ENCODE measurements around the gene PPP5C. TPM values are rescaled to one million over a fixed set of nuclear protein-coding genes. Genes with fewer than 3 reads are reported as not detected.
A peak's percentile ranks its signal among the peaks of the same experiment; 100 is the strongest.

Gene PPP5C
- total RNA-seq, 4 donors from 2014 or later = 39.9 to 74.7 (median 61.9) TPM

DNA sequence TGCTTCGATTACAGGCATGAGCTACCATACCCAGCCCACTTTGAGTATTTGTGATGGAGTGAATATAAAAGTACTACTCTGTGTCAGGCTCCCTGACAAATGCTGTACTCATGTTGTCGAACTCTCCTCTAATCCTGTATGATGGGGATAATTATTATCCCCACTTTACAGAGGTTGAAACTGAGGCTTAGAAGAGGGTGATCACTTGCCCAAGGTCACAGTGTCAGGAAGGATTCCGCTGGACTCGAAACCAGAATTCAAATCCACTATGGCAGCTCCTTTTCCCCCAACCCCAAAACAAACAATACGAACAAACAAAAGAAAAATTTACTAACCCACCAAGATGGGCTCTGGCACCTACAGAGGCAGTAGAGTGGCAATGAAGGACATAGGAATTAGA, 1.7 kb upstream of the PPP5C start:
- no peak for DNase-seq (ENCODE audit: extremely low spot score)
- Histone ChIP-seq H3K27me3 (no peaks in the 10 kb centered on the region), H3K36me3 (peaks cover 12 to 30% (median 27%) of the 10 kb centered on the region in 4 donors), H3K4me3 (no peak overlapping the region), H3K27ac (replicated peaks in 1 of 4) (peak overlapping the region in 2 of 4 donors; percentile 83 to 86), H3K9me3 (no peaks in the 10 kb centered on the region), H3K4me1 (peaks cover 33 to 40% (median 38%) of the 10 kb centered on the region in 4 donors)
- TF ChIP-seq EP300 (IDR thresholded peaks at IDR 0.05) = no peak
- no peak for TF ChIP-seq POLR2AphosphoS5 (IDR thresholded peaks at IDR 0.05)
- TF ChIP-seq, protein P1, sequence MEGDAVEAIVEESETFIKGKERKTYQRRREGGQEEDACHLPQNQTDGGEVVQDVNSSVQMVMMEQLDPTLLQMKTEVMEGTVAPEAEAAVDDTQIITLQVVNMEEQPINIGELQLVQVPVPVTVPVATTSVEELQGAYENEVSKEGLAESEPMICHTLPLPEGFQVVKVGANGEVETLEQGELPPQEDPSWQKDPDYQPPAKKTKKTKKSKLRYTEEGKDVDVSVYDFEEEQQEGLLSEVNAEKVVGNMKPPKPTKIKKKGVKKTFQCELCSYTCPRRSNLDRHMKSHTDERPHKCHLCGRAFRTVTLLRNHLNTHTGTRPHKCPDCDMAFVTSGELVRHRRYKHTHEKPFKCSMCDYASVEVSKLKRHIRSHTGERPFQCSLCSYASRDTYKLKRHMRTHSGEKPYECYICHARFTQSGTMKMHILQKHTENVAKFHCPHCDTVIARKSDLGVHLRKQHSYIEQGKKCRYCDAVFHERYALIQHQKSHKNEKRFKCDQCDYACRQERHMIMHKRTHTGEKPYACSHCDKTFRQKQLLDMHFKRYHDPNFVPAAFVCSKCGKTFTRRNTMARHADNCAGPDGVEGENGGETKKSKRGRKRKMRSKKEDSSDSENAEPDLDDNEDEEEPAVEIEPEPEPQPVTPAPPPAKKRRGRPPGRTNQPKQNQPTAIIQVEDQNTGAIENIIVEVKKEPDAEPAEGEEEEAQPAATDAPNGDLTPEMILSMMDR (IDR thresholded peaks at IDR 0.05) = no peak
- no peak for TF ChIP-seq POLR2A (IDR thresholded peaks at IDR 0.05; ENCODE audit: low read depth)
- intact Hi-C loops (cut with DNase I) = loop anchor here (10.0 kb wide), 1 partner anchor 60 kb away; no protein-coding TSS in a partner anchor
- whole genome bisulfite sequencing = 89% methylated on average over 5 of the region's 5 CpGs

DNA sequence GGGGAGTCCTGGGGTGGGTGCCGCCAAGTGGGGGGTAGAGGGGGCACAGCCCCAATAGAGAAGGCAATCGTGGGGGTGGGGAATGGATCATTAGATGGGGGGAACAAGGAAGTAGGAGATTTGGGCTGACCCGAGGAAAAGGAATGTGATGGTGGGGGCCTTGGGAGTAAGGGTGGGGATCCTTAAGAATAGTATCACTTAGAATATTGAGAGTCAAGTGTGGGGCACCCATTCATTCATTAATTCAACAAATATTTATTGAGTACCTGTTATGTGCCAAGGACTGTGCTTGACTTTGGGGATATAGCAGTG, 641 bp downstream of the PPP5C start:
- Histone ChIP-seq H3K27ac (replicated peaks in 1 of 4) (peak overlapping the region; percentile 82 to 87 (median 84)), H3K4me1 (peaks cover 55 to 62% (median 60%) of the 10 kb centered on the region in 4 donors), H3K4me3 (peak overlapping the region; percentile 69 to 98 (median 96)), H3K36me3 (peaks cover 0 to 10% (median 7%) of the 10 kb centered on the region in 4 donors), H3K9me3 (no peaks in the 10 kb centered on the region), H3K27me3 (no peaks in the 10 kb centered on the region)
- 1% methylated on average over 3 of the region's 3 CpGs for WGBS
- no peak for DNase-seq (ENCODE audit: extremely low spot score)
- TF ChIP-seq, protein P1 (IDR thresholded peaks at IDR 0.05) = no peak
- no peak for TF ChIP-seq POLR2A (IDR thresholded peaks at IDR 0.05; ENCODE audit: low read depth)
- TF ChIP-seq EP300 (IDR thresholded peaks at IDR 0.05) = no peak
- no peak for TF ChIP-seq POLR2AphosphoS5 (IDR thresholded peaks at IDR 0.05)
- intact Hi-C loops (cut with DNase I) = loop anchor here (10.0 kb wide), 1 partner anchor 63 kb away; no protein-coding TSS in a partner anchor

DNA sequence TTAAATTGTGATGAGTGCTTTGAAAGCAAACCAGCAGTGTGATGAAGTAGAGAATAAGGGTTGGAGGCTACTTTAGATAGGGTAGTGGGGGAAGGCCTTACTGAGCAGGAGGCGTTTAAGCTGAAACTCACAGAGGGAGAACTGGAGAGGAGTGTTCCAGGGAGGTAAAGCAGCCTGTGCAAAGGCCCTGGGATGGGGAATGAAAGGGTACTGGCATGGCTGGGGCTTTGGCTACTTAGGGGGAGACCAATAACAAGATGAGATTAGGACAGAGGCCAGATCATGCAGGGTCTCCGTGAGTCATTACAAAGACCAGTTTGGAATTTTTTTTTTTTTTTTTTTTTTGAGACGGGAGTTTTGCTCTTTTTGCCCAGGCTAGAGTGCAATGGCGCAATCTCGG, 1.1 kb downstream of the PPP5C start:
- Histone ChIP-seq H3K4me3 (peak overlapping the region; percentile 69 to 98 (median 96)), H3K27ac (replicated peaks in 1 of 4) (no peak overlapping the region), H3K27me3 (no peaks in the 10 kb centered on the region), H3K36me3 (peaks cover 0 to 5% (median 4%) of the 10 kb centered on the region in 4 donors), H3K4me1 (peaks cover 55 to 62% (median 60%) of the 10 kb centered on the region in 4 donors), H3K9me3 (no peaks in the 10 kb centered on the region)
- intact Hi-C loops (cut with DNase I) = loop anchor here (10.0 kb wide), 1 partner anchor 63 kb away; no protein-coding TSS in a partner anchor
- TF ChIP-seq EP300 (IDR thresholded peaks at IDR 0.05) = no peak
- TF ChIP-seq POLR2A (IDR thresholded peaks at IDR 0.05; ENCODE audit: low read depth) = no peak
- TF ChIP-seq POLR2AphosphoS5 (IDR thresholded peaks at IDR 0.05) = no peak
- TF ChIP-seq, protein P1 (IDR thresholded peaks at IDR 0.05) = no peak
- DNase-seq (ENCODE audit: extremely low spot score) = no peak
- 79% methylated on average over 5 of the region's 5 CpGs for WGBS

DNA sequence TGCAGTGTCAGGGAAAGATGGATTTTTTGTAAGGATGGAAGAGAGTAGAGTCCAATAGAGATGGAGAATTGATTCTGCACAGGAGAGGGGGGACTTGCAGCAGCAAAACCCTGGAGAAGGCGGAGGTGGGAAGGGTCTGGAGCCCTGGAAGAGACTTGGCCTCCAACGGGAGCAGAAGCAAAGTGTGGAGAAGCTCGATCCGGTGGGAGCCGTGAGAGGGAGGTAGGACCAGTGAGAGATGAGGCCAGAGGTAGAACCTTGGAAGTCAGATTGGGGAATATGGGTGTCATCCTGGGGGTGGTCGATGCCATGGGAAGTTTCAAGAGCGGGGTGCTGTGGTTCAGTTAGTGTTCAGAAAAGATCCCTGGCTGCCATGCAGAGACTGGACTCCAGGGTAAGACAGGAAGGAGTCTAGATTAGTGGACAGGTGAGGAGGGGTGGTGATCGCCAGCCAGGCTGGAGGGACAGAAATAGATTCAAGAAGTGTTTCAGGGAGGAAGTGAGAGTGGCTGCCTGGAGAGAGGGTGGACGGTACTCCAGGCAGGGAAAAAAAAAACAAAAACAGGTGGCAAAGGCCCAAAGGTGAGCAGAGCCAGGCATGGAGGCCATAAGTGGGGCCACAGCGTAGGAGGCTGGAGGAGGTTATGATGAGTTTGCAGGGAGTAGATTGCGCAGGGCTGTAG, 2.6 kb downstream of the PPP5C start:
- Histone ChIP-seq H3K4me3 (no peak overlapping the region), H3K27ac (replicated peaks in 1 of 4) (peak overlapping the region; percentile 57 to 75 (median 66)), H3K36me3 (peaks cover 9 to 17% (median 16%) of the 10 kb centered on the region in 4 donors), H3K4me1 (peaks cover 59 to 63% (median 61%) of the 10 kb centered on the region in 4 donors), H3K27me3 (no peaks in the 10 kb centered on the region), H3K9me3 (no peaks in the 10 kb centered on the region)
- DNase-seq (ENCODE audit: extremely low spot score) = no peak
- intact Hi-C loops (cut with DNase I) = loop anchor here (10.0 kb wide), 1 partner anchor 65 kb away; no protein-coding TSS in a partner anchor
- 79% methylated on average over 11 of the region's 11 CpGs for WGBS
- TF ChIP-seq POLR2A (IDR thresholded peaks at IDR 0.05; ENCODE audit: low read depth) (no peak), EP300 (IDR thresholded peaks at IDR 0.05) (no peak), POLR2AphosphoS5 (IDR thresholded peaks at IDR 0.05) (no peak)
- TF ChIP-seq, protein P1 (IDR thresholded peaks at IDR 0.05) = no peak
